ENCODE results near the gene TYMS.

The TYMS gene

GRCh38 chr18:712401-713134 lies 55.1 kb downstream of the TYMS start, which contains the start of gene ENOSF1:
Gene ENOSF1 (minus strand): TSS chr18:712630. CDS start chr18:712587, 43 bp downstream.
- DNase-seq = peak; percentile 84

GRCh38 chr18:713135-713490 lies 55.7 kb downstream of the TYMS start:
- DNase-seq = no peak

GRCh38 chr18:715626-716025 lies 58.2 kb downstream of the TYMS start:
- DNase-seq = no peak

- DNase-seq = no peak
These were observed 59.5 kb downstream of the TYMS start for GRCh38 chr18:717003-717402.

Measured in CD4-positive, alpha-beta T cell treated with Interleukin-4 for 4 hours (primary cell).